Smooth muscle cell (in vitro differentiated cells): Measurements from ENCODE around the gene SIT1. TPM values are rescaled to one million over a fixed set of nuclear protein-coding genes. Genes with fewer than 3 reads are reported as not detected.
"Not testable (repeated sequence)": the region's sequence is repeated elsewhere in the genome, so short reads cannot be mapped to it uniquely, and the experiment has no call there.

Source experiments
- DNase-seq: peaks from one replicate; lab custom pipeline; 2025; ENCODE audit not compliant: unreplicated experiment; lab: John Stamatoyannopoulos, UW
- H2AFZ ChIP-seq: fragments of 200-600 bp; sonication (generic); 2 replicates; pipeline ENCODE4 v1.6.0; 2016; ENCODE audit warnings: antibody characterized with exemption, low read depth, mild to moderate bottlenecking
- H3F3A ChIP-seq: fragments of 200-600 bp; sonication (generic); 2 replicates; pipeline ENCODE4 v1.6.0; 2017; ENCODE audit warnings: antibody characterized with exemption, low read depth
- H3K27ac ChIP-seq: fragments of 200-600 bp; sonication (generic); 2 replicates; pipeline ENCODE4 v1.5.1; 2016; ENCODE audit warnings: low read depth, mild to moderate bottlenecking
- H3K27me3 ChIP-seq: fragments of 200-600 bp; sonication (generic); 2 replicates; pipeline ENCODE4 v1.6.1; 2016; ENCODE audit warnings: low read depth, mild to moderate bottlenecking
- H3K36me3 ChIP-seq: fragments of 200-600 bp; sonication (generic); 2 replicates; pipeline ENCODE4 v1.5.1; 2016; ENCODE audit warnings: low read depth
- H3K4me1 ChIP-seq: fragments of 200-600 bp; sonication (generic); 2 replicates; pipeline ENCODE4 v1.5.1; 2016; ENCODE audit warnings: low read depth
- H3K4me2 ChIP-seq: fragments of 200-600 bp; sonication (generic); 2 replicates; pipeline ENCODE4 v1.6.0; 2016; ENCODE audit warnings: mild to moderate bottlenecking
- H3K4me3 ChIP-seq: fragments of 200-600 bp; sonication (generic); 2 replicates; pipeline ENCODE4 v1.5.1; 2016; ENCODE audit warnings: mild to moderate bottlenecking
- H3K79me2 ChIP-seq: fragments of 200-600 bp; sonication (generic); 2 replicates; pipeline ENCODE4 v1.6.0; 2016; ENCODE audit warnings: low read depth, mild to moderate bottlenecking
- H3K9ac ChIP-seq: fragments of 200-600 bp; sonication (generic); 2 replicates; pipeline ENCODE4 v1.6.0; 2016; ENCODE audit warnings: low read depth
- H3K9me3 ChIP-seq: fragments of 200-600 bp; sonication (generic); replicated peaks from 2 replicates; pipeline ENCODE4 v1.5.1; 2016; ENCODE audit warnings: low read depth
- H4K20me1 ChIP-seq: fragments of 200-600 bp; sonication (generic); 2 replicates; pipeline ENCODE4 v1.6.0; 2016; ENCODE audit warnings: low read depth
- whole genome bisulfite sequencing: methylation state at CpG from one replicate; pipeline ENCODE4 v1.1.7; 2016; ENCODE audit warnings: low lambda C conversion rate; 5-methylcytosine and 5-hydroxymethylcytosine counted together
- polyA plus RNA-seq: library from polyadenylated mRNA; unstranded; fragments of >200 nt; fragmentation: Nextera tagmentation; extraction: Ambion mirVana; gene quantifications from 2 replicates; pipeline ENCODE4 v1.2.1, GENCODE V29; 2016
- total RNA-seq: library from RNA; depleted of rRNA; stranded (reverse); fragments of >200 nt; gene quantifications from 2 replicates; pipeline ENCODE4 v1.2.3, GENCODE V29; 2014
- TF ChIP-seq, protein P1 (sequence below): fragments of 200-600 bp; sonication (generic); IDR thresholded peaks from 2 replicates; pipeline ENCODE4 v1.5.1; 2017; ENCODE audit warnings: borderline replicate concordance, mild to moderate bottlenecking, antibody characterized with exemption; ENCODE audit not compliant: insufficient read depth, poor library complexity, severe bottlenecking

SIT1 gene
- total and polyA plus RNA-seq, 2 experiments from 2014 or later = not detected

- no peak overlapping the region for H2AFZ ChIP-seq
- H3K27me3 ChIP-seq = no peaks in the 10 kb centered on the region
- no peak overlapping the region for H3K9ac ChIP-seq
- no peak for DNase-seq
- 88% methylated on average over 12 of the region's 12 CpGs for WGBS
- no peaks in the 10 kb centered on the region for H3K36me3 ChIP-seq
- H3K79me2 ChIP-seq = no peaks in the 10 kb centered on the region
- H4K20me1 ChIP-seq = no peaks in the 10 kb centered on the region
- no peaks in the 10 kb centered on the region for H3K9me3 ChIP-seq
- no peak overlapping the region for H3K27ac ChIP-seq
- TF ChIP-seq, protein P1, sequence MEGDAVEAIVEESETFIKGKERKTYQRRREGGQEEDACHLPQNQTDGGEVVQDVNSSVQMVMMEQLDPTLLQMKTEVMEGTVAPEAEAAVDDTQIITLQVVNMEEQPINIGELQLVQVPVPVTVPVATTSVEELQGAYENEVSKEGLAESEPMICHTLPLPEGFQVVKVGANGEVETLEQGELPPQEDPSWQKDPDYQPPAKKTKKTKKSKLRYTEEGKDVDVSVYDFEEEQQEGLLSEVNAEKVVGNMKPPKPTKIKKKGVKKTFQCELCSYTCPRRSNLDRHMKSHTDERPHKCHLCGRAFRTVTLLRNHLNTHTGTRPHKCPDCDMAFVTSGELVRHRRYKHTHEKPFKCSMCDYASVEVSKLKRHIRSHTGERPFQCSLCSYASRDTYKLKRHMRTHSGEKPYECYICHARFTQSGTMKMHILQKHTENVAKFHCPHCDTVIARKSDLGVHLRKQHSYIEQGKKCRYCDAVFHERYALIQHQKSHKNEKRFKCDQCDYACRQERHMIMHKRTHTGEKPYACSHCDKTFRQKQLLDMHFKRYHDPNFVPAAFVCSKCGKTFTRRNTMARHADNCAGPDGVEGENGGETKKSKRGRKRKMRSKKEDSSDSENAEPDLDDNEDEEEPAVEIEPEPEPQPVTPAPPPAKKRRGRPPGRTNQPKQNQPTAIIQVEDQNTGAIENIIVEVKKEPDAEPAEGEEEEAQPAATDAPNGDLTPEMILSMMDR = no peak
- no peak overlapping the region for H3K4me3 ChIP-seq
- peaks cover 4% of the 10 kb centered on the region for H3K4me1 ChIP-seq
- no peak overlapping the region for H3K4me2 ChIP-seq
- H3F3A ChIP-seq = no peaks in the 10 kb centered on the region
Observed at GRCh38 chr9:35643046-35643445, 7.7 kb downstream of the SIT1 start.

DNA sequence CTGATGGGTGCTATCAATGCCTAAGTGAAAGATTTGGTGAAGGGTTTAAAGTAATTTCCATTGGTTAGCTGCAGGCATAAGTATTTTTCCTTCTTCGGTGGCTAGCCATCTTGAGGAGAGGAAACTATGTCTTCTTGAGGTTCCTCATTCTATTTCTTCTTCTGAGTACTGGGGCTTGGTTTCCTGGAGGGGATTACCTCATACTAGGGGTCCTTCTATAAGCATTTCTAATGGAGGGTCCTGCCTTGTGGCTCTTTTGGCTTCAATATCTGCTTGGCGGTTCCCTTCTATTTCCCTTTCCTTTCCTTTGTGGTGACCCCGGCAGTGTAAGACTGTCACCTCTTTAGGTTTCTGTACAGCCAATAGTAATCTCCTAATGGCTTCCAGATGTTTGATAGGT is 9.3 kb downstream of the SIT1 start:
- H3K27ac ChIP-seq, H2AFZ ChIP-seq, H3F3A ChIP-seq, DNase-seq, H3K9me3 ChIP-seq, H3K9ac ChIP-seq, H3K79me2 ChIP-seq, H3K4me1 ChIP-seq, H3K36me3 ChIP-seq, H4K20me1 ChIP-seq, H3K4me3 ChIP-seq, H3K4me2 ChIP-seq, H3K27me3 ChIP-seq: not testable (repeated sequence)
- 100% methylated on average over 3 of the region's 3 CpGs for WGBS

GRCh38 chr9:35640431-35640830 is 10.3 kb downstream of the SIT1 start:
- H3K27ac ChIP-seq, H2AFZ ChIP-seq, H3K79me2 ChIP-seq, H3K4me3 ChIP-seq, H3K9me3 ChIP-seq, DNase-seq, H3K4me2 ChIP-seq, H3K27me3 ChIP-seq, H3F3A ChIP-seq, H3K9ac ChIP-seq, H4K20me1 ChIP-seq, H3K36me3 ChIP-seq, H3K4me1 ChIP-seq: not testable (repeated sequence)
- WGBS = 97% methylated on average over 15 of the region's 15 CpGs

DNA sequence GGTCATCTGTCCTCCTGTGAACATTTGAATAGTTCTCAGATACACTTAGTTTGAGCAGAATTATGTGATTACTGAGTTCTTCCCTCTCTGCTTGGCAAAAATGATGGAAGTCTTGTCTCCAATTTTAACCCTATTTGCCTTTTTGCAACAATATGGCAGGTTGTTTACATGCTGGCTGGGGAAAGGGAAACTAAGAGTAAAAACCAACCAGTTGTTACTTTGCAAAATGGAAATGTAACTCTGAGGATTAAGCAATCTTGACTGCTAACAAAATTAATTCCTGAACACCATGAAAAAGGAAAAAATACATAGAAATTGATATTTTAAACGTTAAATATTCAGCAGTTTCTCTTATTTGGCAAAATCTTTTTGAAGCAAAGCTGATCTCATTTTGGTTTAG is 11.1 kb downstream of the SIT1 start:
- no peak for DNase-seq
- H3K9ac ChIP-seq = no peak overlapping the region
- H3K9me3 ChIP-seq = no peaks in the 10 kb centered on the region
- WGBS = 96% methylated on average over 1 of the region's 1 CpG
- H2AFZ ChIP-seq = no peak overlapping the region
- H3K4me1 ChIP-seq = no peaks in the 10 kb centered on the region
- no peak overlapping the region for H3K27ac ChIP-seq
- H3K36me3 ChIP-seq = no peaks in the 10 kb centered on the region
- H4K20me1 ChIP-seq = no peaks in the 10 kb centered on the region
- no peaks in the 10 kb centered on the region for H3F3A ChIP-seq
- no peaks in the 10 kb centered on the region for H3K27me3 ChIP-seq
- no peak overlapping the region for H3K4me3 ChIP-seq
- H3K79me2 ChIP-seq = no peaks in the 10 kb centered on the region
- H3K4me2 ChIP-seq = no peak overlapping the region
- TF ChIP-seq, protein P1 = no peak

DNA sequence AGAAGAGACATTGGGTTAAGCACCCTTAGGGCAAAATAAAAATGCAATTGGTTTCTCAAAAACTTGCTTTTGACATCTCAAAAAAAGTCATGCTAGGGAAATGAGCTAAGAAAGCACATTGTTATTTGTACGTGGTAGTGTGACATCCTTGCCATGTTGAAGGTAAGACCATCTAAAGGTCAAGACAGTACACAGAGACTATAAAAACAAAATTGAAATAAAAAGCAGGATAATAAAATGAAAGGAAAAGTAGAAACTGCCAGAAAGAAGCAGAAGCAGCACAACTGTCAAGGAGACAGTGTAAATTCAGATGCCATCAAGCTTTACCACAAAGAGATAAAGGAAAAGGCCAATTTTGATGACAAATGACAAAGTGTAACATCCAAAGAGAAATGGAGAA is 11.5 kb downstream of the SIT1 start:
- H4K20me1 ChIP-seq, H2AFZ ChIP-seq, H3K9ac ChIP-seq, H3K36me3 ChIP-seq, H3K9me3 ChIP-seq, H3K4me1 ChIP-seq, H3K27ac ChIP-seq, H3K27me3 ChIP-seq, H3K79me2 ChIP-seq, H3F3A ChIP-seq, H3K4me2 ChIP-seq, DNase-seq, H3K4me3 ChIP-seq: not testable (repeated sequence)
- 91% methylated on average over 1 of the region's 1 CpG for WGBS

- not testable (repeated sequence) for H3K4me1 ChIP-seq, H3K9ac ChIP-seq, H3K9me3 ChIP-seq, H3K4me2 ChIP-seq, H3K36me3 ChIP-seq, H4K20me1 ChIP-seq, H2AFZ ChIP-seq, H3K27ac ChIP-seq, H3K4me3 ChIP-seq, H3F3A ChIP-seq, DNase-seq, H3K27me3 ChIP-seq, H3K79me2 ChIP-seq
- 96% methylated on average over 7 of the region's 8 CpGs for WGBS
Observed at GRCh38 chr9:35638751-35639150, 12.0 kb downstream of the SIT1 start.

GRCh38 chr9:35637427-35637955 is 13.2 kb downstream of the SIT1 start:
- not testable (repeated sequence) for H3K36me3 ChIP-seq, H3K79me2 ChIP-seq, H3K27ac ChIP-seq, H3K4me2 ChIP-seq, H4K20me1 ChIP-seq, H2AFZ ChIP-seq, H3K9me3 ChIP-seq, H3K27me3 ChIP-seq, H3K4me3 ChIP-seq, H3K9ac ChIP-seq, DNase-seq, H3F3A ChIP-seq, H3K4me1 ChIP-seq
- WGBS = 91% methylated on average over 9 of the region's 9 CpGs
